GM19099 (cell line): ENCODE data around the gene NCR1.

Source experiments
- POLR2A ChIP-seq: IDR thresholded peaks from 3 replicates; pipeline ENCODE4 v1.6.1; 2011; ENCODE audit warnings: low read depth; ENCODE audit not compliant: insufficient read length; ENCODE audit errors: extremely low read depth

Gene NCR1

DNA sequence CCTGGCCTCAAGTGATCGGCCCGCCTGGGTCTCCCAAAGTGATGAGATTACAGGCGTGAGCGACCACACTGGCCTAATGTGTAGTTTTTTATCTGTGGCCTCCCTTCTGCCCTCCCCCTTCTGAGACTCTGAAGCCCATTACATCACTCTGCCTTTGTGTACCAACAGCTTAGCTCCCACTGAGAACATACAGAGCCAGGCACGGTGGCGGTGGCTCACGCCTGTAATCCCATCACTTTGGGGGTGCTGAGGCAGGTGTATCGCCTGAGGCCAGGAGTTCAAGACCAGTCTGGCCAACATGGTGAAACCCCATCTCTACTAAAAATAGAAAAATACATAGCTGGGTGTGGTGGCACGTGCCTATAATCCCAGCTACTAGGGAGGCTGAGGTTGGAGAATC is 12.6 kb downstream of the NCR1 start:
- TF ChIP-seq POLR2A, result no peak

- no peak for TF ChIP-seq POLR2A
Measured at GRCh38 chr19:54921082-54921481, 15.1 kb downstream of the NCR1 start.

DNA sequence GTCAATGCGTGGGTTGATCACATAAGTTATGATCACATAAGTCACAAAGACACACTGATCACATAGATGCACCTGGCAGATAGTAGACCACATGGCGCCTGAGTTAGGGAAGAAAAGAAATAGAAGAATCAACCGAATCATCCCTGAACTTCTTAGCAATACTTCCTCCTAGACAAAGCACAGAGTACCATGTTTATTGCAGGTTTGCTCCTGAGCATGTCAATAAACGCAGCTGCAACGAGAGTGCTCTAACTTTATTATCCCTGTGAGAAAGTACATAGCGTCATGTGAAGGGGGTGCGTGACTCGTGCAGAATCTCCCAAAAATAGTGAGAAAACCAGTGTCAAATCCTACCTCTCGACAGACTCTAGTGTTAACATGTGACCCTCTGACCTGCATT is 17.3 kb downstream of the NCR1 start:
- no peak for TF ChIP-seq POLR2A

DNA sequence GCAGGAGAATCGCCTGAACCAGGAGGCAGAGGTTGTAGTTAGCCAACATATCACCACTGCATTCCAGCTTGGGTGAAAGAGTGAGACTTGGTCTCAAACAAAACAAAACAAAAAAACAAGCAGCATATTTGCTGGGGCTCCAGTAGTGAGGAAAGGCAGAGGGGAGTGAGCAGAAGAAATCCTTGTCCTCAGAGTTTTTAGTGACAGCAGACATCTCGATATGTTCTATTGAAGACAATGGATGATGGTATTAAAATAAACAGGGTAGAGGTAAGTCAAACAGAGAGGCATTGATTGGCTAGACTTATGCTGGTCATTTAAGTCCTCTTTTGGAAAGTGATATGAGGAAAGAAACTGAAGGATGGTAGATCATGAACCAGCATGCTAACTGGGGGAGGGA is 22.4 kb downstream of the NCR1 start:
- no peak for TF ChIP-seq POLR2A

GRCh38 chr19:54937926-54938325 is 32.0 kb downstream of the NCR1 start:
- TF ChIP-seq POLR2A, result no peak

DNA sequence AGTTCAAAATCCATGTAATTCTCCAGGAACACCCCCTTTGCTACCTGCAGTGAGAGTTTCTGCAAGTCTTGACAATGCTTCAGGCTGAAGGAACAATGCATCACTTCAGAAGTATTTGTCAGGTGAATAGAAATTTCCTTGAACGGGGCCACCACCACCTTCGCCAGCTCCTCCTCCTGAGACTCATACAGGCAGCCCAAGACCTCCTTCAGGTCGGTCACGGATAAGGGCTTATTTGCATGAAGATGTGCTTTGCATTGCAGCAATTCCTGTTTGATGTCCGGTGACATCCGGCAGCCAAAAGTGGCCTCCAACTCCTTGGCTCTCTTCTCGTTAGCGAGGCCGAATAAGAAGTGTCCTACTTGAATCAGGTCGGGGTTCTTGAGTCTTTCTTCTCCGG is 33.0 kb downstream of the NCR1 start:
- TF ChIP-seq POLR2A, result peak; percentile 19

- no peak for TF ChIP-seq POLR2A
Measured at GRCh38 chr19:54947381-54947780, 41.4 kb downstream of the NCR1 start, which contains the start of gene NLRP7. NLRP7 (minus strand) TSS chr19:54947530.

- no peak for TF ChIP-seq POLR2A
Measured at GRCh38 chr19:54949412-54949811, 43.5 kb downstream of the NCR1 start.

GRCh38 chr19:54952591-54953344 is 46.8 kb downstream of the NCR1 start:
- no peak for TF ChIP-seq POLR2A

DNA sequence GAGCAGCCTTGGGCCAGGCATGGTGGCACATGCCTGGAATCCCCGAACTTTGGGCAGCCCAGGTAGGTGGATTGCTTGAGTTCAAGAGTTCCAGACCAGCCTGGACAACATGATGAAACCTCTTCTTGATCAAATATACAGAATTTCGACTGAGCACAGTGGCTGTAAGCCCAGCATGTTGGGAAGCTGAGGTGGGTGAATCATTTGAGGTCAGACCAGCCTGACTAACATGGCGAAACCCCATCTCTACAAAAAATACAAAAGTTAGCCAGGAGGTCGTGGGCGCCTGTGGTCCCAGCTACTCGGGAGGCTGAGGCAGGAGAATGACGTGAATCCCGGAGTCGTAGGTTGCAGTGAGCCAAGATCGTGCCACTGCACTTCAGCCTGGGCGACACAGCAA is 49.4 kb downstream of the NCR1 start:
- TF ChIP-seq POLR2A, result no peak

GRCh38 chr19:54959840-54960239 is 53.9 kb downstream of the NCR1 start:
- no peak for TF ChIP-seq POLR2A
